ENCODE measurements around the gene KCNG3.

DNA sequence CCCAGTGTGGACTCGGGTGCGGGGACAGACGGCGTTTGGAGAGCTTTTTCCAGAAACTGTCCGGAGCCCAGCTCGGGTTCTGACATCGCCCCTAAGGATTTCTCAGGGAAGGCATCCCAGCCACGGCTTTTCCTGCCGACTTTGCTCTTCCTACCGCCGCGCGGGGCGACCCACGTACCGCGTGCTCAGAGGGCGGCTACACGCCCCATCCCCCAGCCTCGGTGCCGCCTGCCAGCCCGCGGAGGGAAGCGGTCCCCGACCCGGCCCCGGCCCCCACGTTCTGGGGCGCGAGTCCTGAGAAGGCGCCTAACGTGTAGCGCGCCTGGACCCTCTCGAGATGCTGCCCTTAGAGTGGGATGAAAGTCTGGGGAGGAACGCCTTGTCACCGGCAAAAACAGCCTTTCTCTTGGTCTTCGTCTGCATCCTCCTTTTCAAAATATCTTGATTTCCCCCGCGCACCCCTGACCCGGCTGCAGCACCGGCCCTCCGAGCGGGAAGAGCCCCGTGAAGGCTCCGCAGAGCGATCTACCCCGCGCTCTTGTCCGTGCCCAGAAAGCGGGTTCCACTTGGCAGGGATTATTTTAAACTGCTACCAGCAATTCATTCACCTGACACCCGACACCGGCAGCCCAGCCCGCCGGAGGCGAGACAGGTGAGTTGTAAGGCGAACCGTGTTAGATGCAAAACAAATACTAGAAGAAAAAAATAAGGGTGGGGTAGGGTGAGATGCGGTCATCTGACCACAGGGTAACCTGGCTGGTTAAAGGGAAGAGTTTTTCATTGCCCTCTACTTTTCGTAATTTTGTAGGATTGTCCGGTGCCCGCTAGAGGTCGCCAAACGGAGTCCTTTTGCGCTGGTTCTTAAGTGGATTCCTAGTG lies 812 bp upstream of the KCNG3 start:
- TF ChIP-seq, protein P1, sequence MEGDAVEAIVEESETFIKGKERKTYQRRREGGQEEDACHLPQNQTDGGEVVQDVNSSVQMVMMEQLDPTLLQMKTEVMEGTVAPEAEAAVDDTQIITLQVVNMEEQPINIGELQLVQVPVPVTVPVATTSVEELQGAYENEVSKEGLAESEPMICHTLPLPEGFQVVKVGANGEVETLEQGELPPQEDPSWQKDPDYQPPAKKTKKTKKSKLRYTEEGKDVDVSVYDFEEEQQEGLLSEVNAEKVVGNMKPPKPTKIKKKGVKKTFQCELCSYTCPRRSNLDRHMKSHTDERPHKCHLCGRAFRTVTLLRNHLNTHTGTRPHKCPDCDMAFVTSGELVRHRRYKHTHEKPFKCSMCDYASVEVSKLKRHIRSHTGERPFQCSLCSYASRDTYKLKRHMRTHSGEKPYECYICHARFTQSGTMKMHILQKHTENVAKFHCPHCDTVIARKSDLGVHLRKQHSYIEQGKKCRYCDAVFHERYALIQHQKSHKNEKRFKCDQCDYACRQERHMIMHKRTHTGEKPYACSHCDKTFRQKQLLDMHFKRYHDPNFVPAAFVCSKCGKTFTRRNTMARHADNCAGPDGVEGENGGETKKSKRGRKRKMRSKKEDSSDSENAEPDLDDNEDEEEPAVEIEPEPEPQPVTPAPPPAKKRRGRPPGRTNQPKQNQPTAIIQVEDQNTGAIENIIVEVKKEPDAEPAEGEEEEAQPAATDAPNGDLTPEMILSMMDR (IDR thresholded peaks at IDR 0.05), result peak; percentile 55 to 87 (median 68)
- TF ChIP-seq POLR2AphosphoS5 (IDR thresholded peaks at IDR 0.05) (peak in 1 of 2 donors; percentile 39), POLR2A (IDR thresholded peaks at IDR 0.05) (no peak)
